GM23338 (cell line): ENCODE data around the gene ZDHHC18. TPM values are rescaled to one million over a fixed set of nuclear protein-coding genes. Genes with fewer than 3 reads are reported as not detected.

Source experiments
- ATAC-seq: fragments of 200-7000 bp; cut with Tn5 transposase; 3 replicates; pipeline ENCODE4 v1.9.1; 2020
- DNase-seq: peaks from one replicate; pipeline ENCODE4 v3.0.0-alpha.2; 2015; ENCODE audit warnings: low spot score
- H2AFZ ChIP-seq: fragments of 200-600 bp; sonication (generic); 2 replicates; pipeline ENCODE4 v1.8.0; 2016; ENCODE audit warnings: antibody characterized with exemption, mild to moderate bottlenecking, moderate library complexity
- H3F3A ChIP-seq: fragments of 200-600 bp; sonication (generic); replicated peaks from 2 replicates; pipeline ENCODE4 v1.8.0; 2017; ENCODE audit warnings: antibody characterized with exemption, mixed run types, low read depth
- H3K27ac ChIP-seq: fragments of 200-600 bp; sonication (generic); 2 replicates; pipeline ENCODE4 v1.6.1; 2016; ENCODE audit warnings: low read depth
- H3K27me3 ChIP-seq: fragments of 200-600 bp; sonication (generic); 2 replicates; pipeline ENCODE4 v1.8.0; 2016; ENCODE audit warnings: mild to moderate bottlenecking, mixed run types, moderate library complexity; ENCODE audit not compliant: insufficient read depth
- H3K36me3 ChIP-seq: fragments of 200-600 bp; sonication (generic); 2 replicates; pipeline ENCODE4 v1.8.0; 2016; ENCODE audit warnings: mild to moderate bottlenecking; ENCODE audit not compliant: insufficient read depth
- H3K4me1 ChIP-seq: fragments of 200-600 bp; sonication (generic); 2 replicates; pipeline ENCODE4 v1.8.0; 2016; ENCODE audit warnings: mild to moderate bottlenecking, moderate library complexity; ENCODE audit not compliant: insufficient read depth
- H3K4me2 ChIP-seq: fragments of 200-600 bp; sonication (generic); 2 replicates; pipeline ENCODE4 v1.7.1; 2017; ENCODE audit warnings: mixed run types
- H3K4me3 ChIP-seq: fragments of 200-600 bp; sonication (generic); 2 replicates; pipeline ENCODE4 v1.6.1; 2016; ENCODE audit warnings: mixed run types
- H3K79me2 ChIP-seq: fragments of 200-600 bp; sonication (generic); replicated peaks from 2 replicates; pipeline ENCODE4 v1.8.0; 2017; ENCODE audit warnings: mild to moderate bottlenecking; ENCODE audit not compliant: insufficient read depth
- H3K9me2 ChIP-seq: fragments of 200-600 bp; sonication (generic); 2 replicates; pipeline ENCODE4 v1.8.0; 2017; ENCODE audit not compliant: insufficient read depth
- H4K20me1 ChIP-seq: fragments of 200-600 bp; sonication (generic); replicated peaks from 2 replicates; pipeline ENCODE4 v1.8.0; 2017; ENCODE audit warnings: mild to moderate bottlenecking; ENCODE audit not compliant: insufficient read depth
- H3K27ac Mint-ChIP-seq: 2 replicates; pipeline ENCODE4 v1.8.0; 2020; ENCODE audit warnings: inconsistent platforms, mild to moderate bottlenecking, moderate library complexity, mixed read lengths
- H3K27me3 Mint-ChIP-seq: 3 replicates; pipeline ENCODE4 v1.8.0; 2022; ENCODE audit warnings: low read depth, mild to moderate bottlenecking, moderate library complexity, mixed read lengths, inconsistent platforms; ENCODE audit not compliant: insufficient read depth, poor library complexity
- H3K36me3 Mint-ChIP-seq: 3 replicates; pipeline ENCODE4 v1.8.0; 2021; ENCODE audit warnings: low read depth, mild to moderate bottlenecking, inconsistent platforms, moderate library complexity, mixed read lengths
- H3K4me1 Mint-ChIP-seq: 3 replicates; pipeline ENCODE4 v1.8.0; 2020; ENCODE audit warnings: mild to moderate bottlenecking, inconsistent platforms, mixed read lengths
- H3K4me3 Mint-ChIP-seq: 3 replicates; pipeline ENCODE4 v1.8.0; 2021; ENCODE audit warnings: moderate library complexity, mild to moderate bottlenecking, inconsistent platforms, mixed read lengths
- H3K9me3 Mint-ChIP-seq: 3 replicates; pipeline ENCODE4 v1.8.0; 2020; ENCODE audit warnings: moderate library complexity, mild to moderate bottlenecking, inconsistent platforms, mixed read lengths
- CREB1 ChIP-seq: fragments of 250-450 bp; sonication (Bioruptor Pico); IDR thresholded peaks from 2 replicates; pipeline ENCODE4 v1.5.0; 2020; ENCODE audit warnings: low read depth, mild to moderate bottlenecking, moderate library complexity
- CTCF ChIP-seq, 2 experiments: fragments of 200-600 bp in 1 of 2; sonication (generic) in 1 of 2; conservative IDR thresholded peaks; 2 replicates each; pipeline versions ENCODE4 v1.5.1 to v1.6.1; 2016 to 2017; ENCODE audit warnings: antibody characterized with exemption in 2 of 2, low read depth in 2 of 2, mild to moderate bottlenecking in 2 of 2, moderate library complexity in 1 of 2
- ETS1 ChIP-seq: IDR thresholded peaks from 2 replicates; pipeline ENCODE4 v1.6.1; 2016; ENCODE audit warnings: antibody characterized with exemption
- EZH2 ChIP-seq: fragments of 200-600 bp; sonication (generic); IDR thresholded peaks from one replicate; pipeline ENCODE4 v1.8.0; 2017; ENCODE audit warnings: antibody characterized with exemption, mild to moderate bottlenecking, low read depth; ENCODE audit not compliant: unreplicated experiment
- EZH2phosphoT487 ChIP-seq: fragments of 200-600 bp; sonication (generic); IDR thresholded peaks from one replicate; pipeline ENCODE4 v1.8.1; 2018; ENCODE audit warnings: antibody characterized with exemption; ENCODE audit not compliant: unreplicated experiment
- JUNB ChIP-seq: IDR thresholded peaks from one replicate; pipeline ENCODE4 v1.6.1; 2016; ENCODE audit warnings: antibody characterized with exemption; ENCODE audit not compliant: unreplicated experiment
- NANOG ChIP-seq: IDR thresholded peaks from 2 replicates; pipeline ENCODE4 v1.6.1; 2016; ENCODE audit warnings: antibody characterized with exemption, borderline replicate concordance
- POLR2AphosphoS5 ChIP-seq: IDR thresholded peaks from 2 replicates; pipeline ENCODE4 v1.6.1; 2016; ENCODE audit warnings: antibody characterized with exemption, low read depth
- REST ChIP-seq: IDR thresholded peaks from one replicate; pipeline ENCODE4 v1.6.1; 2018; ENCODE audit warnings: antibody characterized with exemption; ENCODE audit not compliant: unreplicated experiment
- STAT1 ChIP-seq: IDR thresholded peaks from one replicate; pipeline ENCODE4 v1.6.1; 2016; ENCODE audit warnings: antibody characterized with exemption; ENCODE audit not compliant: unreplicated experiment
- ZNF114 ChIP-seq: fragments of 250-450 bp; sonication (Bioruptor Pico); IDR thresholded peaks from 2 replicates; pipeline ENCODE4 v1.5.0; 2020; ENCODE audit warnings: mild to moderate bottlenecking, moderate library complexity
- ZNF331 ChIP-seq: fragments of 250-450 bp; sonication (Bioruptor Pico); IDR thresholded peaks from 2 replicates; pipeline ENCODE4 v1.5.0; 2020; ENCODE audit warnings: low read depth, mild to moderate bottlenecking, moderate library complexity
- ZNF462 ChIP-seq: fragments of 250-450 bp; sonication (Bioruptor Pico); IDR thresholded peaks from 2 replicates; pipeline ENCODE4 v1.5.0; 2020; ENCODE audit warnings: mild to moderate bottlenecking, moderate library complexity
- polyA plus RNA-seq: library from polyadenylated mRNA; unstranded; fragments of >200 nt; fragmentation: Nextera tagmentation; extraction: Ambion mirVana; gene quantifications from 2 replicates; pipeline ENCODE4 v1.2.1, GENCODE V29; 2016
- total RNA-seq: library from RNA; depleted of rRNA; stranded (reverse); fragments of >200 nt; shearing (Covaris generic); gene quantifications from 2 replicates; pipeline ENCODE4 v1.2.3, GENCODE V29; 2014

Gene ZDHHC18
- total and polyA plus RNA-seq, 2 experiments from 2014 or later = 6.3 to 26.8 TPM

- H3K9me2 ChIP-seq = no peaks in the 10 kb centered on the region
- peak overlapping the region; percentile 64 for H3K4me3 ChIP-seq
- peaks cover 4% of the 10 kb centered on the region; the same call in 1 of the 2 replicates for H3K79me2 ChIP-seq
- ATAC-seq (no peak), DNase-seq (peak; percentile 38)
- Mint-ChIP-seq H3K36me3 (peaks cover 4% of the 10 kb centered on the region; the same call in 2 of the 3 replicates), H3K4me3 (peak overlapping the region; percentile 82), H3K4me1 (peaks cover 35% of the 10 kb centered on the region), H3K27me3 (peaks cover 21% of the 10 kb centered on the region), H3K9me3 (peaks cover 3% of the 10 kb centered on the region; the same call in 2 of the 3 replicates), H3K27ac (no peak overlapping the region)
- no peaks in the 10 kb centered on the region; the same call in 1 of the 2 replicates for H4K20me1 ChIP-seq
- TF ChIP-seq ETS1 (no peak), ZNF462 (no peak), POLR2AphosphoS5 (no peak), ZNF331 (no peak), ZNF114 (CRISPR knock-in tag) (no peak), JUNB (no peak), STAT1 (no peak), CREB1 (CRISPR knock-in tag) (no peak), NANOG (no peak), REST (no peak), CTCF (conservative IDR thresholded peaks at IDR 0.05; ENCODE audit: low read depth in 2 of 2) (no peak), EZH2 (no peak), EZH2phosphoT487 (no peak)
- peak overlapping the region; percentile 80 for H3K4me2 ChIP-seq
- H2AFZ ChIP-seq = no peak overlapping the region
- peaks cover 3% of the 10 kb centered on the region; the same call in 1 of the 2 replicates for H3F3A ChIP-seq
- peaks cover 20% of the 10 kb centered on the region for H3K4me1 ChIP-seq
- H3K27me3 ChIP-seq = peaks cover 3% of the 10 kb centered on the region; the same call in 1 of the 2 replicates
- H3K27ac ChIP-seq = no peak overlapping the region
- no peaks in the 10 kb centered on the region for H3K36me3 ChIP-seq
These were observed 667 bp downstream of the ZDHHC18 start for GRCh38 chr1:26827106-26827604.
